ENCODE results near the gene TBX1.

The TBX1 gene

DNA sequence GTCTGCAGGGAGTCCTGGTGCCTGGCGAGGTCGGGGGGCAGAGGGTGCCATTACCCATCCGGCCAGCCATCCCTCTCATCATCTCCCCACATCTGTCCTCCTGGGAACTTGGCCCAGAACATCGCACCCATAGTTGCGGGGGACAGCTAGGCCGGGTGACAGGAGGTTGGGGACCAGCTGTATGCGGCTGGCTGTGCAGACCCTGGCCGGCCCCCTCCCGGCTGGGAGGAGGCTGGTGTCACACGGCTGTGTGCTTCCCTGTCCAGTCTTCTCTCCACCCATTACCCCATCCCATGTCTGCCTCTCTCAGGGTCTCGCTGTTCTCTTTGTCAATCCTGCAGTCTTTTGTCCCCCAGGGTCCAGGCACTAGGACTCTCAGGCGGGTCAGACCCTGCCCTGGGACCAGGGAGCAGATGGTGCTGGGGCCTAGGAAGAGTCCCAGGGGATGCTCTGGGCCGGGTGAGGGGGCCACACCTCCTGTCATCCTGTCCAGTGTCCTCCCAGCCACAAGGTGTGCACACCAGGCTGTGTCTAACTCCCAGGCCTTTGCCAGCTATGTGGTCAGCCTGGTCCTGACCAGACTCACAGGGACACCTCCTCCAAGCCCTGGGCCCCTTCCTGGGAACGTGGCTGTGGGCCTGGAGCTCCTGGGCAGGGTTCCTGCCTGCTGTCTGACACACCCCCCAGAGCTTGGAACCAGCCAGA lies 6.4 kb upstream of the TBX1 start:
- no peak for DNase-seq

- no peak for DNase-seq
These were observed 5.9 kb upstream of the TBX1 start for GRCh38 chr22:19754701-19755144.

DNA sequence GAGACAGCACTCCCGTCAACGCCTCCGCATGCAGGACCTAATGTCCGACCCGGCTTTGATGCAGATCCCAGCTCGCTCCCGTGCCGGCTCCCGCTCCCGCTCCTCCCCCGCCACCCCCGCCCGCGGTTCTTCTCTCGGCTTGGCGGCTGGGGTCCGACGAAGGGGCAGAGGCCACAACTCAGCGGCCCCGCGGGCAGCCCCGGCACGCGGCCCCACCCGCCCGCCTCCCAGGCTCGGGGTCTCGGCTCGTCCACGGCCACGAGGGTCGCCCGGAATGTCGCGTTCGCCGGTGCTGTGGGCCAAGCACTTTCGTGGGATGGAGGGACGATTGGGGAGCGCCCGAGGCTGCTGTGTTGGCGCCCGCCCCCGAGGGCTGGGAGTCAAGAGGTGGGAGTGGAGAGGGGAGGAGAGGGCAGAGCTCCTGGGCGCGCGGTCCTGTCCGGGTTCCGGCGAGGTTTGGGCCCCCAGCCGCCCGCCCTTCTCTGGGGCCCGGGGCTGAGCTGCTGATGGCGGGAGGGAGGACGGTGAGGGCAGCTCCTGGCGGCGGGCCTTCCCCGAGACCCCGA lies 5.3 kb upstream of the TBX1 start:
- DNase-seq = no peak

DNA sequence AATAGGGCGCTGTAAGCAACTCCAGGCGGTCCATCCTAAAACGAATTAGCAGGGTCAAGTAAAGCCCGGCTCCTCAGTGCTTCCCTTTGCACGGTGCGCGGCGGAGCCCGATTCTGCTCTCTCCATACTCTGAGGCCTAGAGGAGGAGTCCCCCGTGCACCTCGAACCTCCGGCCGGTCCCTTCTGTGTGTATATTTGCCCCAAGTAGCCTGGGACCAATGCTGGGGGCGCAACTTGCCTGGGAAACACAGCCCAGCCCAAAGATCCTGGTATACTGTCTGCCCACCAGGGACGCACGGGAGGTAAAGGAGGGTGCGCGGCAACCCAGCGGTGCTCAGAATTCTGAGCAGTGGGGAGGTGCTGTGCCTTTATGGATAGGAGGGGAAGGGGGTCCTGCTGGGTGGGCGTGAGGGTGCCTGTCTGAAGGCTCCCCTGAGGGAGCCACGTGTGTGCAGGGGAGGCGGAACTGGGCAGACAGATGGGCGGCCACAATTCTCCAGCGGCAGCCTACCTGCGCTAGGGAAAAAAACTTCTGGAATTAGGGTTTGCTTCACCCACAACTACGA lies 4.8 kb upstream of the TBX1 start:
- DNase-seq = no peak

DNA sequence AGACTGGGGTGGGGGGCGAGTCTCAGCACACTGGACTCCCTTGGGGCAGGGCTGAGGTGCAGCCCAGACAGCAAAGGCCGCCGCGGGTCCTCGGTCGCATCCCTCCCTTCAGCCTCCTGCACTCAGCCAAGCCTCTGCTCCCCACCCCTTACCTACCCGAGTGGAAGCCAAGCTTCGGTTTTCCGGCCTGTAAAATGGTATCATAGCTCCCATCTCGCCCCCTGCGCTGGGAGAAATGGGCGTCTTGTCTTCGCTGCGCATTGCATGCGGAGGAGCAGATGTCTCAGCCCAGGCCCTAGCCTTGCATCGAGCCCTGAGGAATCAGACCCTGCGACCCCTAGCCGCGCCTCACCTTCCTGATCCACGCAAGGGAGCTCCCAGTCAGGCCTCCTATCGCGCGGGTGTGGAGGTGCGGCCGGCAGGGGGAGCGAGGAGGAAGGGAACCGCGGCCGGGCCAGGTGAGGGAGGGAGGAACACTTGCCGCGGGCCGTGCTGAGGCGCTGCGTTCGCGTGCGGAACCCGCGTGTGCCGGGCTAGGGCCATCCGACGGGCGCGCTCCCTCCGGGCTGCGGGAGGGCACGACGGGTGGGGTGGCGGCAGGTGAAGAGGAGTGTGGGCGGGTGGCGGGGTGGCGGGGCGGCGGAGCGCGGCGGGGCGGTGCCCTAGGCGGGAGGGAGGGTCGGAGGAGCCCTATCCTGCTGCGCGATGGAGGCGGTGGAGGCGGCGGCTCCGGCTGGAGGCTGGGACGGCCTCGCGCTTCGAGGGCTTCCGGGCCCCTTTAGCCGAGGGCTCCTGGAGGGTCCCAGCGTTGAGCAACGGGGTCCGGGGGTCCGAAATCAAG lies 4.1 kb upstream of the TBX1 start:
- no peak for DNase-seq

DNA sequence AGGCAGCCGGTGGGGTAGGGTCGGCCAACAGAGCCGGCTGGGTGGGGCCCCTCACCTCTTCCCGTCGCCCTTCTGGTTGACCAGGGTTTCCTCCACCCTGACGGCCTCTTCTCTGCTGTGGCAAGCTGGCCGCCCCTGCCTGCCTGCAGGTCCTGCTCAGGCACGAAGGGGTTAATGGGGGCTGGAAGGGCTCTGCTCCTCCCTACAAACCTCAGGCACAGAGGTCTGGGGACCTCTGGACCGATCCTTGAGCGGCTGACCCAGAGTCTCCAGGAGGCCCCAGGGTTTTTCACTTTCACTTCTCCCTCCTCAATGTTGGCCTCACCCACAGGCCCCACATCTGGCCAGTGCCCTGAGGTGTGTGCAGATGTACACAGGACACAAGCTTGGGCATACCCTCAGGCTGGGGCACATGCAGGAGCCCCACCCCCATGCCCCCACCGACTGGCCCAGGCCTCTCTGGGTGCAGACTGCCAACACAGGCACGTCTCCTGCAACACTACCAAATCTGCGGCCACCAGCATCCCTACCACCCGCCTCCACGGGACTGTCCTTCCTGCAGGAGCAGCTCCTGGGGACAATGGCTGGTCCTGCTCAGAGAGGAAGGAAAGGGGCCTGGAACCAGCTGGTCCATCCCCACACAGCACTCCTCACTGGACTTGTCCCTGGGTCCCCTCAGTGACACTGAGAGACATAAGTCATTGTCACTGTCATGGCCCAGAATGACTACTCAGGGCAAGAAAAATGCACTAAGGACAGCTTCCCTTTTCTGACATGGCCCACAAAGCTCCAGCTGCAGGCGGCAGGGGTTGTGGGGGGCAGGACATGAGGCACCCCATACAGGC lies 3.2 kb upstream of the TBX1 start:
- DNase-seq = no peak

DNA sequence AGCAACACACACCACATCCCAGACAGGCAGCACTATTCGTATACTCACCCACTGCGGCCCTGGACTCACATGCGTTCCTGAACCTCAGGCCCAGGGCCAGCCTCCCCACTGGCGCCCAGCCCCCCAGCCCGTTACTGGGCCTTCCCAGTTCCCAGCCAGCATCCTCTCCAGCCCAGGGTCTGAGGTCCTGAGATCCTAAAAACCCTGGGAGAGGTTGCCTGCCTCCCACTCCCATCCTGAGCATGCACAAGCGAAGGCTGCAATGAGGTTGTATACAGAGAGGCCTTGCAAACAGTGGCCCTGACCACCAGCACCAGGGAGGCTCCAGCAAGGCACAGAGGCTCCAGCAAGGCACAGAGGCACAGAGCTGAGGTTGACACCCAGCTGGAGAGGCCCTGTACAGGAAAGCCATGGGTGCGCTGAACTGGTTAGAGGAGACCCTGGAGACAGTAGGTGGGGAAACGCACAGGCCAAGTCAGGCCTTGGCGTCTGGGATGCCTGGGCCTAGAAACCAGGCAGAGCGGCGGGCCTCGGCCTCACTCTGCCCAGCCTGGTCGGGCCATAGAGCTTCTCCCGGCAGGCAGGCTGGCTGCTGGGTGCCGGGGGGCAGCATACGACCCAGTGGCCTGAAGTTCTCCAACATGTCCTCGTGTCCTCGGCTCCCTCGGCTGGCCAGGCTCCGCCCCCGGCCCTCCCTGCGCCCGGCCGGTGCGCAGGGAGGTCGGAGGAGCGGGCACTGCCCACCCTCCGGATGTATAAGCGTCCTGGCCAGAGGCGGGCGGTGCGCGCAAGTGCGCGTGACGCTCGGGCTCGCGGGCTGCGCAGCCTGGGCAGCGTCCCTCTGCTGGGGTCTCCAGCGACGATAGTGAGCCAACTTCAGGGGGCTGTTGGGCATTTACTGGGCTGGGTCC lies 2.3 kb upstream of the TBX1 start:
- DNase-seq = peak; percentile 60

- peak; percentile 31 for DNase-seq
These were observed 1.6 kb upstream of the TBX1 start for GRCh38 chr22:19758896-19759426.

- no peak for DNase-seq
These were observed 1.0 kb upstream of the TBX1 start for GRCh38 chr22:19759427-19760057.

GRCh38 chr22:19760951-19761724 lies 560 bp downstream of the TBX1 start:
- DNase-seq = no peak

DNA sequence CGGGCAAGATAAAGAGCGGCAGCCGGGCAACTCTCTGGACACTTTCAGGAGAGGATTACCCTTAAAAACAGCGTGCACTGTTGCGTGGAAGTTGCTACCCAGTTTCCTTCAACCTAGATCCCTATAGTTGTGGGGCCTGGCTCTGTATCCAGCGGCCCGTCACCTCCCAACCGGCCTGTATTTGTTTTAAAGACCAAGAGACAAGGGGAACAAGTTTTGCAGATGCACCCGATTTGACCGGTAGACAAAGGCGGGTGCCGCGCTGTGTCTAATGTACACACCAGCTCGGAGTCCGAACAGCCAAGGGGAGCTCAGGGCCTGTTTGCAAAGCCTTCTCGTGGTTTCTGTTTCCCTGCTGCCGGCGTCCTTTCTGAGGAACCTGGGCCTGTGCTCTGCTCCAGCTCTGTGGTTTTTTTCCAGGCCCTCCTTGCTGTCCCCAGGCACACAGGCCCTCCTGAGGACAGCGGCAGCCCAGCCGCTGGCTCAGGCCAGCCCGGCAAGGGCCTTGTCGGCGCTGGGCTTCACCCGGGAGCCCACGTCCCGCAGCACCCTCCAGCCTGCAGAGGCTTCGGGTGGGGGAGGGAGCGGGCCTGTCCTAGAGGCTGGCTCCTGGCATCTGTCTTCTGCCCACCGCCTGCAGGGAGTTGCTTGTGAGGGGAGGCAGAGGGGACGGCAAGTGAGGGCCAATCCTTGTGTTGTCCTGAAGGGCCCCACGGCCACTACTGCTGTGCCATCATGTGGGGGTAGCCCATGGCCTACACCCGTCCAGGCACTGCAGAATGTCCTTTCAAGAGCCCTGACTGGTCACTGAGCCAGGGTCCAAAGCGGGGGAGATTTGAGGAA lies 1.4 kb downstream of the TBX1 start:
- no peak for DNase-seq

DNA sequence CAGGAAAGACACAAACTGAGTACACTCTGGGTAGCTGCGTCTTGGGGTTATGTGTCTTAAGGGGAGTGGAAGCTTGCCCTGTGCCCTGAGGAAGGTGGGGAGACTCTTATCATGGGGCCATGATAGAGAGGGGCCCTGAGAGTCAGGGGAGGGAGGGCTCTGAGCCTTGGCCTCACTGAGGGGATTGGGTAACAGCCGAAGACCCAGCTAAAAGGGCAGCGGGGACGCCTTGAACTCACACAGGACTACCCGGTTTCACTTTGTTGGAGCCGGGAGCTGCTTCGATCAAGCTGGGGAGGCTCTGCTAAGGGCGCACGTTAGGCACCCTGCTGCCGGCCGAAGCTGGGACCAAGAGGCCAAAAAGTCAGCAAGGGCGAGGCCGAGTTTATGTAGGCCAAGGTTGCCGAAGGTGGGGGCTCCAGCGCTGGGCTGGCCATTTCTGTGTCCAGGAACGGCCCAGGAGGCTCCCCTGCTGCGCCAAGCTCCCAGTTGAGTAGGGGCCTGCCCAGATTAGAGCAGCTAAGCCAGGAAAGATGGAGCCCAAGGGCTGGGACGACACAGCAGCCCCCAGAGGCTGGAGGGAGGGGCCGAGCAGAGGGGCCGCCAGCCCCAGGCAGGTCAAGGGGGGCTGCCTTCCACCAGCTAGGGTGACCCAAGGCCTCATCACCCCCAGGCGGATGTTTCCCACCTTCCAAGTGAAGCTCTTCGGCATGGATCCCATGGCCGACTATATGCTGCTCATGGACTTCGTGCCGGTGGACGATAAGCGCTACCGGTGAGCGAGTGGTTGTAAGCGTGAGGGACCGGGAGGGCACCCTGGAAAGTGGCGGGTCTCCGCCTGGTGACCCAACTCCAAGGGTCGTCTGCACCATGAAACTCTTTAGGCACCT lies 2.2 kb downstream of the TBX1 start:
- DNase-seq = no peak

GRCh38 chr22:19763458-19764298 lies 3.1 kb downstream of the TBX1 start:
- DNase-seq = no peak

GRCh38 chr22:19764299-19764593 lies 3.7 kb downstream of the TBX1 start:
- no peak for DNase-seq

DNA sequence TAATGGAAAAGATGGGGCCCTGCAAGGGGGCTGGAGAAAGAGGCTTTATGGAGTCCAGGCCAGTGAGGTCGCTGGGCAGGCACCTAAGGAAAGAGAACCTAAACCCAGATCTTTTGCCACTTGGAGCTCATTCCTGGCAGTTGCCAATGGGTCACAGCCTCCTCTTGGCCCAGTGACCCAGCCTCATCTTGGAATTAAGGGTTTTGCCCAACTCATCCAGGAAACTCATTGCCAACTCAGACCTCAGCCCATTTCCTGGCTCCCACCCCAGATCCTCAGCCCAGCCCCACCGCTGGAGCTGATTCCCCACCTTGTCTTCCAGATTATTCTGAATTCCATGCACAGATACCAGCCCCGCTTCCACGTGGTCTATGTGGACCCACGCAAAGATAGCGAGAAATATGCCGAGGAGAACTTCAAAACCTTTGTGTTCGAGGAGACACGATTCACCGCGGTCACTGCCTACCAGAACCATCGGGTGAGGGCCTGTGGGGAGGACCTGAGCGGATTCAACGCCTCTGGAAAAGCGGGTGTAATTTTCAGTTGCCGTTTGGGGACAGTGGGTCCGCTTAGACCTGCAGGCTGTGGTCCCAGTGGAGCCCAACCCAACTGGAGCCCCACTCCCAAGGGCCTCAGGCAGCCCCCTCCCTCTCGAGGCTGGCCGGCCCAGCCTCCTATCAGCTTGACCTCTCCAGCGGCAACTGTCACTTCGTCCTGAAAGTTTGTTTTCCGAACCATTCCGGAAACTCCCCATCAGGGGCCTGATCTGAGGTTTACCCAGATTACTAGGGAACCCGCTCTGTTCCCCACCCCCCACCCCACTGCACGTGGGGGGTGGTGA lies 4.3 kb downstream of the TBX1 start:
- no peak for DNase-seq
